Fibroblast of upper back skin (primary cell): ENCODE results near the gene TCF4.

Experiments used
- DNase-seq: peaks from one replicate; pipeline ENCODE4 v3.0.0-alpha.2; 2013

Gene TCF4

GRCh38 chr18:55432307-55433040 is 155.5 kb downstream of the TCF4 start:
- no peak for DNase-seq

- DNase-seq = no peak
Observed at GRCh38 chr18:55430026-55430425, 158.0 kb downstream of the TCF4 start.

GRCh38 chr18:55427951-55428350 is 160.0 kb downstream of the TCF4 start:
- peak; percentile 50 for DNase-seq

- no peak for DNase-seq
Observed at GRCh38 chr18:55425698-55426097, 162.3 kb downstream of the TCF4 start.

- DNase-seq = peak; percentile 74
Observed at GRCh38 chr18:55422456-55423180, 165.4 kb downstream of the TCF4 start.

GRCh38 chr18:55421615-55422419 is 166.2 kb downstream of the TCF4 start:
- peak; percentile 82 for DNase-seq

- DNase-seq = no peak
Observed at GRCh38 chr18:55421308-55421614, 166.7 kb downstream of the TCF4 start.

- no peak for DNase-seq
Observed at GRCh38 chr18:55420665-55421307, 167.2 kb downstream of the TCF4 start.

GRCh38 chr18:55419947-55420664 is 167.9 kb downstream of the TCF4 start:
- DNase-seq = no peak

GRCh38 chr18:55419132-55419946 is 168.7 kb downstream of the TCF4 start:
- peak; percentile 46 for DNase-seq

GRCh38 chr18:55418439-55418838 is 169.6 kb downstream of the TCF4 start:
- DNase-seq = no peak

- peak; percentile 51 for DNase-seq
Observed at GRCh38 chr18:55416791-55417190, 171.2 kb downstream of the TCF4 start.

GRCh38 chr18:55415258-55415871 is 172.6 kb downstream of the TCF4 start:
- peak; percentile 83 for DNase-seq

GRCh38 chr18:55414475-55414874 is 173.5 kb downstream of the TCF4 start:
- DNase-seq = no peak

GRCh38 chr18:55413474-55413873 is 174.5 kb downstream of the TCF4 start:
- peak; percentile 52 for DNase-seq

GRCh38 chr18:55407774-55408535 is 180.0 kb downstream of the TCF4 start:
- no peak for DNase-seq

GRCh38 chr18:55407191-55407590 is 180.8 kb downstream of the TCF4 start:
- no peak for DNase-seq

- no peak for DNase-seq
Observed at GRCh38 chr18:55406451-55406991, 181.5 kb downstream of the TCF4 start.

GRCh38 chr18:55405893-55406406 is 182.0 kb downstream of the TCF4 start:
- DNase-seq = peak; percentile 97

GRCh38 chr18:55405475-55405874 is 182.5 kb downstream of the TCF4 start:
- peak; percentile 63 for DNase-seq
